HepG2 (cell line): ENCODE data around the gene GPR137. TPM values are rescaled to one million over a fixed set of nuclear protein-coding genes. Genes with fewer than 3 reads are reported as not detected.
A peak's percentile ranks its signal among the peaks of the same experiment; 100 is the strongest.

Source experiments
- ADNP ChIP-seq: sonication (generic); formaldehyde crosslinking; IDR thresholded peaks from 2 replicates; pipeline ENCODE4 v1.4.0; 2020; ENCODE audit warnings: missing genetic modification reagents
- CBX1 ChIP-seq: IDR thresholded peaks from one replicate; pipeline ENCODE4 v1.6.1; 2016; ENCODE audit warnings: antibody characterized with exemption, low read depth
- ETV5 ChIP-seq: IDR thresholded peaks from 2 replicates; pipeline ENCODE4 v1.6.1; 2018; ENCODE audit warnings: missing biosample characterization, missing genetic modification reagents, inconsistent platforms, borderline replicate concordance
- FLYWCH1 ChIP-seq: sonication (generic); formaldehyde crosslinking; IDR thresholded peaks from 2 replicates; pipeline ENCODE4 v1.8.1; 2023; ENCODE audit warnings: mild to moderate bottlenecking, missing genetic modification reagents
- GTF3A ChIP-seq: sonication (generic); formaldehyde crosslinking; conservative IDR thresholded peaks from 2 replicates; pipeline ENCODE4 v1.4.0; 2020; ENCODE audit warnings: mild to moderate bottlenecking, missing genetic modification reagents
- MTF2 ChIP-seq: sonication (generic); formaldehyde crosslinking; IDR thresholded peaks from 2 replicates; pipeline ENCODE4 v1.5.0; 2020; ENCODE audit warnings: missing genetic modification reagents, borderline replicate concordance
- NFKB2 ChIP-seq: sonication (generic); formaldehyde crosslinking; IDR thresholded peaks from 2 replicates; pipeline ENCODE4 v1.4.0; 2020; ENCODE audit warnings: missing genetic modification reagents, borderline replicate concordance
- NFYC ChIP-seq: IDR thresholded peaks from 2 replicates; pipeline ENCODE4 v1.6.1; 2016; ENCODE audit warnings: missing genetic modification reagents, missing compliant biosample characterization
- SNAI1 ChIP-seq: sonication (generic); formaldehyde crosslinking; IDR thresholded peaks from 2 replicates; pipeline ENCODE4 v1.5.0; 2020; ENCODE audit warnings: mild to moderate bottlenecking, missing genetic modification reagents, borderline replicate concordance
- ZBTB20 ChIP-seq: sonication (generic); formaldehyde crosslinking; IDR thresholded peaks from 2 replicates; pipeline ENCODE4 v1.8.1; 2023; ENCODE audit warnings: missing genetic modification reagents, low read depth, mild to moderate bottlenecking, borderline replicate concordance
- ZNF354B ChIP-seq: sonication (generic); formaldehyde crosslinking; IDR thresholded peaks from 2 replicates; pipeline ENCODE4 v1.8.0; 2022; ENCODE audit warnings: mild to moderate bottlenecking, missing genetic modification reagents
- ZSCAN31 ChIP-seq: sonication (generic); formaldehyde crosslinking; IDR thresholded peaks from 2 replicates; pipeline ENCODE4 v1.5.0; 2020; ENCODE audit warnings: low read depth, mild to moderate bottlenecking, missing genetic modification reagents
- polyA plus RNA-seq, 8 experiments: library from polyadenylated mRNA; depleted of rRNA in 3 of 8; stranded (reverse) in 7 of 8; unstranded in 1 of 8; fragments of >200 nt; fragmentation: Illumina TruSeq in 4 of 8; extraction: Trizol in 4 of 8; gene quantifications; 2 replicates each; pipeline versions ENCODE4 v1.2.1 to v1.2.3, GENCODE V29; 2011 to 2016; ENCODE audit warnings: low read depth in 4 of 8, missing spikeins in 1 of 8, mixed read lengths in 1 of 8; ENCODE audit not compliant: insufficient read depth in 1 of 8
- total RNA-seq, 5 experiments: library from RNA; depleted of rRNA; stranded (reverse); fragments of >200 nt; fragmentation: Illumina TruSeq; extraction: Trizol; gene quantifications; 2 replicates each; pipeline ENCODE4 v1.2.3, GENCODE V29; 2016; ENCODE audit warnings: low read depth in 1 of 5
- TF ChIP-seq, protein P1 (sequence below): sonication (generic); formaldehyde crosslinking; IDR thresholded peaks from 2 replicates; pipeline ENCODE4 v1.4.0; 2020; ENCODE audit warnings: mild to moderate bottlenecking, missing genetic modification reagents, borderline replicate concordance
- TF ChIP-seq, protein P2 (sequence below): sonication (generic); formaldehyde crosslinking; IDR thresholded peaks from 2 replicates; pipeline ENCODE4 v1.8.0; 2022; ENCODE audit warnings: low read depth, missing genetic modification reagents

GPR137 gene
- total and polyA plus RNA-seq, 2 of the 13 experiments (the other 11 are each of a cell fraction or from before 2014, with no cell fraction given), result 8.5 to 13.2 TPM

GRCh38 chr11:64284962-64285884 lies at the start of gene GPR137 (continued):
- TF ChIP-seq, protein P1, sequence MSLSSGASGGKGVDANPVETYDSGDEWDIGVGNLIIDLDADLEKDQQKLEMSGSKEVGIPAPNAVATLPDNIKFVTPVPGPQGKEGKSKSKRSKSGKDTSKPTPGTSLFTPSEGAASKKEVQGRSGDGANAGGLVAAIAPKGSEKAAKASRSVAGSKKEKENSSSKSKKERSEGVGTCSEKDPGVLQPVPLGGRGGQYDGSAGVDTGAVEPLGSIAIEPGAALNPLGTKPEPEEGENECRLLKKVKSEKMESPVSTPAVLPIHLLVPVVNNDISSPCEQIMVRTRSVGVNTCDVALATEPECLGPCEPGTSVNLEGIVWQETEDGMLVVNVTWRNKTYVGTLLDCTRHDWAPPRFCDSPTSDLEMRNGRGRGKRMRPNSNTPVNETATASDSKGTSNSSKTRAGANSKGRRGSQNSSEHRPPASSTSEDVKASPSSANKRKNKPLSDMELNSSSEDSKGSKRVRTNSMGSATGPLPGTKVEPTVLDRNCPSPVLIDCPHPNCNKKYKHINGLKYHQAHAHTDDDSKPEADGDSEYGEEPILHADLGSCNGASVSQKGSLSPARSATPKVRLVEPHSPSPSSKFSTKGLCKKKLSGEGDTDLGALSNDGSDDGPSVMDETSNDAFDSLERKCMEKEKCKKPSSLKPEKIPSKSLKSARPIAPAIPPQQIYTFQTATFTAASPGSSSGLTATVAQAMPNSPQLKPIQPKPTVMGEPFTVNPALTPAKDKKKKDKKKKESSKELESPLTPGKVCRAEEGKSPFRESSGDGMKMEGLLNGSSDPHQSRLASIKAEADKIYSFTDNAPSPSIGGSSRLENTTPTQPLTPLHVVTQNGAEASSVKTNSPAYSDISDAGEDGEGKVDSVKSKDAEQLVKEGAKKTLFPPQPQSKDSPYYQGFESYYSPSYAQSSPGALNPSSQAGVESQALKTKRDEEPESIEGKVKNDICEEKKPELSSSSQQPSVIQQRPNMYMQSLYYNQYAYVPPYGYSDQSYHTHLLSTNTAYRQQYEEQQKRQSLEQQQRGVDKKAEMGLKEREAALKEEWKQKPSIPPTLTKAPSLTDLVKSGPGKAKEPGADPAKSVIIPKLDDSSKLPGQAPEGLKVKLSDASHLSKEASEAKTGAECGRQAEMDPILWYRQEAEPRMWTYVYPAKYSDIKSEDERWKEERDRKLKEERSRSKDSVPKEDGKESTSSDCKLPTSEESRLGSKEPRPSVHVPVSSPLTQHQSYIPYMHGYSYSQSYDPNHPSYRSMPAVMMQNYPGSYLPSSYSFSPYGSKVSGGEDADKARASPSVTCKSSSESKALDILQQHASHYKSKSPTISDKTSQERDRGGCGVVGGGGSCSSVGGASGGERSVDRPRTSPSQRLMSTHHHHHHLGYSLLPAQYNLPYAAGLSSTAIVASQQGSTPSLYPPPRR (CRISPR knock-in tag), result no peak
- no peak for TF ChIP-seq GTF3A (CRISPR knock-in tag)
- TF ChIP-seq ADNP (CRISPR knock-in tag), result no peak
- TF ChIP-seq, protein P2, sequence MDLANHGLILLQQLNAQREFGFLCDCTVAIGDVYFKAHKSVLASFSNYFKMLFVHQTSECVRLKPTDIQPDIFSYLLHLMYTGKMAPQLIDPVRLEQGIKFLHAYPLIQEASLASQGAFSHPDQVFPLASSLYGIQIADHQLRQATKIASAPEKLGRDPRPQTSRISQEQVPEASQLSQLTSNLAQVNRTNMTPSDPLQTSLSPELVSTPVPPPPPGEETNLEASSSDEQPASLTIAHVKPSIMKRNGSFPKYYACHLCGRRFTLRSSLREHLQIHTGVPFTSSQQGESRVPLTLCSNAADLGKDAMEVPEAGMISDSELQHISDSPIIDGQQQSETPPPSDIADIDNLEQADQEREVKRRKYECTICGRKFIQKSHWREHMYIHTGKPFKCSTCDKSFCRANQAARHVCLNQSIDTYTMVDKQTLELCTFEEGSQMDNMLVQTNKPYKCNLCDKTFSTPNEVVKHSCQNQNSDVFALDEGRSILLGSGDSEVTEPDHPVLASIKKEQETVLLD, result no peak
- TF ChIP-seq NFKB2 (CRISPR knock-in tag), result no peak
- TF ChIP-seq CBX1, result no peak
- no peak for TF ChIP-seq ZBTB20 (CRISPR knock-in tag)
- no peak for TF ChIP-seq NFYC (CRISPR knock-in tag)
- no peak for TF ChIP-seq ETV5 (CRISPR knock-in tag)
- TF ChIP-seq MTF2 (CRISPR knock-in tag), result no peak
- TF ChIP-seq ZSCAN31 (CRISPR knock-in tag), result peak; percentile 64; the same call in 1 of the 2 replicates
- TF ChIP-seq ZNF354B (CRISPR knock-in tag), result no peak
- TF ChIP-seq FLYWCH1 (CRISPR knock-in tag), result no peak
- TF ChIP-seq SNAI1, result no peak
